ENCODE measurements around the gene PFKFB3.

GRCh38 chr10:6233725-6234277 lies 31.1 kb downstream of the PFKFB3 start:
- no peak for TF ChIP-seq CTCF (IDR thresholded peaks at IDR 0.05 in 8 of 11, conservative IDR thresholded peaks at IDR 0.05 in 3 of 11)
- no peak for TF ChIP-seq POLR2A (IDR thresholded peaks at IDR 0.05)

Measured in spleen (tissue), 7 donors.